PC-3 (cell line): ENCODE results near the gene NCAPG2.

Source experiments
- CTCF ChIP-seq: fragments of 300-600 bp; sonication (generic); conservative IDR thresholded peaks from 2 replicates; pipeline ENCODE4 v1.5.1; 2017; ENCODE audit warnings: antibody characterized with exemption, low read depth, mild to moderate bottlenecking, low read length
- EZH2 ChIP-seq: fragments of 300-600 bp; sonication (generic); IDR thresholded peaks from one replicate; pipeline ENCODE4 v1.6.1; 2017; ENCODE audit warnings: antibody characterized with exemption, mild to moderate bottlenecking, low read length; ENCODE audit not compliant: unreplicated experiment

GRCh38 chr7:158725506-158725800, 20.8 kb upstream of the NCAPG2 start:
- TF ChIP-seq CTCF: no peak
- TF ChIP-seq EZH2: no peak
